Fibroblast of skin of right quadriceps (primary cell): ENCODE measurements around the gene BTBD2.

Source experiments
- DNase-seq: peaks from one replicate; pipeline ENCODE4 v3.0.0-alpha.2; 2013

Gene BTBD2

GRCh38 chr19:1981253-1981652 lies 34.3 kb downstream of the BTBD2 start:
- DNase-seq: no peak

- no peak for DNase-seq
Observed at GRCh38 chr19:1980809-1981181, 34.7 kb downstream of the BTBD2 start.

GRCh38 chr19:1980091-1980808 lies 35.3 kb downstream of the BTBD2 start:
- no peak for DNase-seq

- DNase-seq: no peak
Observed at GRCh38 chr19:1979642-1980041, 35.9 kb downstream of the BTBD2 start.

GRCh38 chr19:1979017-1979416 lies 36.5 kb downstream of the BTBD2 start:
- DNase-seq: no peak

- no peak for DNase-seq
Observed at GRCh38 chr19:1978346-1978894, 37.1 kb downstream of the BTBD2 start.

- DNase-seq: no peak
Observed at GRCh38 chr19:1977120-1977519, 38.4 kb downstream of the BTBD2 start.

GRCh38 chr19:1975162-1975480 lies 40.4 kb downstream of the BTBD2 start:
- DNase-seq: no peak

- no peak for DNase-seq
Observed at GRCh38 chr19:1974381-1975161, 40.9 kb downstream of the BTBD2 start.

- no peak for DNase-seq
Observed at GRCh38 chr19:1970806-1971502, 44.6 kb downstream of the BTBD2 start.

- DNase-seq: no peak
Observed at GRCh38 chr19:1970003-1970805, 45.3 kb downstream of the BTBD2 start.

- no peak for DNase-seq
Observed at GRCh38 chr19:1969176-1970002, 46.1 kb downstream of the BTBD2 start.

GRCh38 chr19:1968279-1969175 lies 47.0 kb downstream of the BTBD2 start:
- no peak for DNase-seq

GRCh38 chr19:1967087-1967608 lies 48.4 kb downstream of the BTBD2 start:
- no peak for DNase-seq

GRCh38 chr19:1962674-1963073 lies 52.8 kb downstream of the BTBD2 start:
- no peak for DNase-seq

GRCh38 chr19:1961000-1961883 lies 54.3 kb downstream of the BTBD2 start:
- DNase-seq: no peak

- DNase-seq: no peak
Observed at GRCh38 chr19:1959928-1960589, 55.5 kb downstream of the BTBD2 start.

- DNase-seq: no peak
Observed at GRCh38 chr19:1957562-1958248, 57.8 kb downstream of the BTBD2 start.
